Cardiac muscle cell (in vitro differentiated cells and primary cell): ENCODE data around the gene PTPN7. TPM values are rescaled to one million over a fixed set of nuclear protein-coding genes. Genes with fewer than 3 reads are reported as not detected.

Source experiments
- DNase-seq, 2 donors: peaks; one replicate each; pipeline versions ENCODE4 v3.0.0 to v3.0.0-alpha.2; 2010 to 2017; ENCODE audit warnings: low read depth in 1 of 2, low spot score in 1 of 2
- H3K27ac ChIP-seq: fragments of 200-600 bp; sonication (generic); 2 replicates; pipeline ENCODE4 v1.5.1; 2016
- H3K27me3 ChIP-seq: fragments of 200-600 bp; sonication (generic); 2 replicates; pipeline ENCODE4 v1.6.0; 2016; ENCODE audit warnings: control low read depth
- H3K36me3 ChIP-seq: fragments of 200-600 bp; sonication (generic); 2 replicates; pipeline ENCODE4 v1.5.1; 2016; ENCODE audit warnings: control low read depth
- H3K4me1 ChIP-seq: fragments of 200-600 bp; sonication (generic); 2 replicates; pipeline ENCODE4 v1.8.1; 2017; ENCODE audit warnings: low read depth, mild to moderate bottlenecking, mixed run types
- H3K4me3 ChIP-seq: fragments of 200-600 bp; sonication (generic); 2 replicates; pipeline ENCODE4 v1.5.1; 2016; ENCODE audit warnings: mild to moderate bottlenecking
- H3K9me3 ChIP-seq: fragments of 200-600 bp; sonication (generic); 2 replicates; pipeline ENCODE4 v1.5.1; 2017; ENCODE audit warnings: low read depth, mild to moderate bottlenecking, control low read depth
- CTCF ChIP-seq: IDR thresholded peaks from 2 replicates; pipeline ENCODE4 v1.5.1; 2012; ENCODE audit warnings: low read depth, mild to moderate bottlenecking, low read length
- polyA plus RNA-seq: library from polyadenylated mRNA; unstranded; fragments of >200 nt; fragmentation: Nextera tagmentation; extraction: Ambion mirVana; gene quantifications from 2 replicates; pipeline ENCODE4 v1.2.1, GENCODE V29; 2016
- total RNA-seq: library from RNA; depleted of rRNA; stranded (reverse); fragments of >200 nt; gene quantifications from 2 replicates; pipeline ENCODE4 v1.2.3, GENCODE V29; 2016

The PTPN7 gene
- total and polyA plus RNA-seq, 2 experiments from 2014 or later = not detected

GRCh38 chr1:202200112-202200548, 39.7 kb upstream of the PTPN7 start:
- peak; percentile 11 for TF ChIP-seq CTCF
- Histone ChIP-seq H3K4me3 (no peak overlapping the region), H3K9me3 (no peaks in the 10 kb centered on the region), H3K27ac (no peak overlapping the region), H3K27me3 (peaks cover 28% of the 10 kb centered on the region), H3K4me1 (no peaks in the 10 kb centered on the region), H3K36me3 (no peaks in the 10 kb centered on the region)
- DNase-seq = peak in 1 of 2 donors; percentile 10

- no peak overlapping the region for H3K4me3 ChIP-seq
- TF ChIP-seq CTCF = no peak
- DNase-seq = no peak
- H3K36me3 ChIP-seq = no peaks in the 10 kb centered on the region
- H3K4me1 ChIP-seq = no peaks in the 10 kb centered on the region
- H3K27me3 ChIP-seq = peaks cover 36% of the 10 kb centered on the region
- H3K9me3 ChIP-seq = no peaks in the 10 kb centered on the region
- H3K27ac ChIP-seq = no peak overlapping the region
Measured at GRCh38 chr1:202199040-202199889, 38.9 kb upstream of the PTPN7 start.

- Histone ChIP-seq H3K36me3 (no peaks in the 10 kb centered on the region), H3K9me3 (no peaks in the 10 kb centered on the region), H3K27ac (no peak overlapping the region), H3K27me3 (peaks cover 46% of the 10 kb centered on the region), H3K4me1 (no peaks in the 10 kb centered on the region), H3K4me3 (no peak overlapping the region)
- TF ChIP-seq CTCF = no peak
- DNase-seq = no peak
Measured at GRCh38 chr1:202198366-202198724, 37.9 kb upstream of the PTPN7 start.

- no peaks in the 10 kb centered on the region for H3K9me3 ChIP-seq
- no peak overlapping the region for H3K27ac ChIP-seq
- DNase-seq = no peak
- no peaks in the 10 kb centered on the region for H3K36me3 ChIP-seq
- no peak for TF ChIP-seq CTCF
- H3K27me3 ChIP-seq = peaks cover 51% of the 10 kb centered on the region
- H3K4me3 ChIP-seq = no peak overlapping the region
- no peaks in the 10 kb centered on the region for H3K4me1 ChIP-seq
Measured at GRCh38 chr1:202197653-202198365, 37.4 kb upstream of the PTPN7 start.

- Histone ChIP-seq H3K36me3 (no peaks in the 10 kb centered on the region), H3K4me3 (no peak overlapping the region), H3K27ac (no peak overlapping the region), H3K27me3 (peaks cover 51% of the 10 kb centered on the region), H3K4me1 (no peaks in the 10 kb centered on the region), H3K9me3 (no peaks in the 10 kb centered on the region)
- no peak for DNase-seq
- no peak for TF ChIP-seq CTCF
Measured at GRCh38 chr1:202194328-202194648, 33.9 kb upstream of the PTPN7 start.
